Measurements from ENCODE around the gene ADH6.
"Not testable (repeated sequence)": the region's sequence is repeated elsewhere in the genome, so short reads cannot be mapped to it uniquely, and the experiment has no call there.

ADH6 gene

DNA sequence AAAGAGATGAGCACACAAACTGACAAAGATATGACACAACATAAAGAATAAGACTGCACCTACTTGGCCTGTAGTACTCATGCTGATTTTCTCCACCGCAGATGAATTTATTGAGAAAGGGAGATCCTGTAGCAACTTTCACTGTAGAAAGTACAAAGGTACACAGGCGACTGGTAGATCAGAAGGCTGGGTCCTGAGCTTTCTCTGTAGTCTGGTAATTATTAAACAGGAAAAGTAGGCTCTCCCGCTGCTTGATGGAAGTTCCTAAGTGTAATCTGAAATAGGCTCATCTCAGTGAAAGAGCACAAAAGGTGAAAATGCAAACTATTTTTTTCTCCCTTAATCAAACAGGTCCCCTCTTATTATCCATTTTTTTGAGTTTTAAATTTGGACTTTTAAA lies at the start of gene ADH6:
TSS of gene ADH6 (minus strand) at position 175 of the 400 bp plus-strand sequence. CDS start at position 81, 94 bp downstream.
- TF ChIP-seq ZFX (IDR thresholded peaks at IDR 0.05; ENCODE audit: borderline replicate concordance), result no peak
- TF ChIP-seq, protein P1, sequence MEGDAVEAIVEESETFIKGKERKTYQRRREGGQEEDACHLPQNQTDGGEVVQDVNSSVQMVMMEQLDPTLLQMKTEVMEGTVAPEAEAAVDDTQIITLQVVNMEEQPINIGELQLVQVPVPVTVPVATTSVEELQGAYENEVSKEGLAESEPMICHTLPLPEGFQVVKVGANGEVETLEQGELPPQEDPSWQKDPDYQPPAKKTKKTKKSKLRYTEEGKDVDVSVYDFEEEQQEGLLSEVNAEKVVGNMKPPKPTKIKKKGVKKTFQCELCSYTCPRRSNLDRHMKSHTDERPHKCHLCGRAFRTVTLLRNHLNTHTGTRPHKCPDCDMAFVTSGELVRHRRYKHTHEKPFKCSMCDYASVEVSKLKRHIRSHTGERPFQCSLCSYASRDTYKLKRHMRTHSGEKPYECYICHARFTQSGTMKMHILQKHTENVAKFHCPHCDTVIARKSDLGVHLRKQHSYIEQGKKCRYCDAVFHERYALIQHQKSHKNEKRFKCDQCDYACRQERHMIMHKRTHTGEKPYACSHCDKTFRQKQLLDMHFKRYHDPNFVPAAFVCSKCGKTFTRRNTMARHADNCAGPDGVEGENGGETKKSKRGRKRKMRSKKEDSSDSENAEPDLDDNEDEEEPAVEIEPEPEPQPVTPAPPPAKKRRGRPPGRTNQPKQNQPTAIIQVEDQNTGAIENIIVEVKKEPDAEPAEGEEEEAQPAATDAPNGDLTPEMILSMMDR (IDR thresholded peaks at IDR 0.05), result no peak
- no peak within 1 kb of the TSS for H3K27ac ChIP-seq

DNA sequence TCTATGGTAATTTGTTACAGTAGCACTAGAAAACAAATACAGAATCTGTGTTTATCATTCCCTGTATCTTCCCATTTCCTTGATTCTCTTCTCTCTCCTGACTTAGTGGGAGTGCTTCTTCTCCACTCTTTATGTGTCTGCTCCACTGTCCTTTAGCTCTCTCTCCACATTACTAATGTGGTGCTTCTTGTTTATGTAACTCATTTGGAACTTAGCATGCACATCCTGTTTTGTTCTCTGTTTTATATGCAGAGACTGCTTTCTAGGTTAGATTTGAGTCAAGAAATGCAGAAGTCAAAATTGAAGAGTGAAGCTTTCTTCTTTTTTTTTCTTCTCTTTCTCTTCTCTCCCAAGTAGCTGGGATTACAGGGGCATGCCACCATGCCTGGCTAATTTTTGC lies 45.9 kb upstream of the ADH6 start:
- H3K27ac ChIP-seq, result no peak overlapping the region
- TF ChIP-seq ZFX (IDR thresholded peaks at IDR 0.05; ENCODE audit: borderline replicate concordance), result no peak
- TF ChIP-seq, protein P1 (IDR thresholded peaks at IDR 0.05), result no peak

DNA sequence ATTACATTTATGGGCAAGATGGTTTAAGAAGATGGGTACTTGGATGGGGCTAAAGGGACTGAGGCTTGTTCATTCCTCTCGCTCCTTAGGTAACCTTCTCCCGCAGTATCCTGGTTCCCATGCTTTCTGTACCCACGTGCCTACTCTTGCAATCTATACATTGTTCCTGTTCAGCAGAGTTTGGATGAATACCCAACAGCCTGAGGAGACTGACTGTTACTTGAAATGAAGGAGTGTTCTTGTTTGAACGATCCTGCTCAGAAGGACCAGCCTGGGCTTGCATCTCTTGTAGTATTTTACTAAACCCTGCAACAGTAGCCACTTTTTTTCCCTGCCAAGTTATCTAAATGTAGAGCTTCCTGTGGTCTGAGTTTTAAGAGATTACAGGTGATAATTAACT lies 33.7 kb upstream of the ADH6 start:
- TF ChIP-seq, protein P1 (IDR thresholded peaks at IDR 0.05), result no peak
- no peak for TF ChIP-seq ZFX (IDR thresholded peaks at IDR 0.05; ENCODE audit: borderline replicate concordance)
- no peak overlapping the region for H3K27ac ChIP-seq

DNA sequence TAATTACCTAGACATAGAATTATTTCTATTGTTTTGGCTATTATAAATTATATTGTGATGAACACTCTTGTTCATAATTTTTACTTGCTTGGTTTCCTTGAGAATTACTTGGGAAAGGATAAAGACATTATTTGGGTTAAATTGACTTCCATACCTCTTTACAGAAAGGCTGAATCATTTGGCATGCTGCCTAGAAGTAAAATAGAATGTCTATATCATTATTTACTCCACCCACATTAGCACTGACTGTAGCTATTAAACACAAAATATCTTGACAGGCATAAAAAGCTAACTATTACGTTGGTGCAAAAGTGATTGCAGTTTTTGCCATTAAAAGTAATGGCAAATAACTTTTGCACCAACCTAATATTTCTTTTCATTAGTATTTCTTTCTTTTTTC lies 29.7 kb upstream of the ADH6 start:
- TF ChIP-seq, protein P1 (IDR thresholded peaks at IDR 0.05), result no peak
- TF ChIP-seq ZFX (IDR thresholded peaks at IDR 0.05; ENCODE audit: borderline replicate concordance), result no peak
- H3K27ac ChIP-seq, result no peak overlapping the region

DNA sequence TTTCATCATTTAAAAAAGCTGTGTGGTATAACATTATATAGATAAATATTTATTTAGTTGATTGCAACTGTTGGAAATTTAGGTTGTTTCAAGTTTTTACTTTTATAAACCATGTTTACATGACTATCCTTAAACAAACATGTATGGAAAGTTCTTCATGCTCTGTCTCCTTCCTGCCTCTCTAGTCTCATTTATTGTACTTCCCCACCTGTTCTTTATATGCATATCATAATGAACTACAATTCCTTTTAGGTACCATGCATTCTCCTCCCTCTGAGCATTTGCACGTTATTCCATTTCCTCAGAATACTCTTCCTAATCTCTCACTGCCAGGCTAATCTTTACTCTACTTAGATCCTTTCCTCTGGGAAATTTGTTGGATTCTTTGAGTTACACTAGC lies 16.9 kb upstream of the ADH6 start:
- H3K27ac ChIP-seq, result no peak overlapping the region
- no peak for TF ChIP-seq ZFX (IDR thresholded peaks at IDR 0.05; ENCODE audit: borderline replicate concordance)
- TF ChIP-seq, protein P1 (IDR thresholded peaks at IDR 0.05), result no peak

DNA sequence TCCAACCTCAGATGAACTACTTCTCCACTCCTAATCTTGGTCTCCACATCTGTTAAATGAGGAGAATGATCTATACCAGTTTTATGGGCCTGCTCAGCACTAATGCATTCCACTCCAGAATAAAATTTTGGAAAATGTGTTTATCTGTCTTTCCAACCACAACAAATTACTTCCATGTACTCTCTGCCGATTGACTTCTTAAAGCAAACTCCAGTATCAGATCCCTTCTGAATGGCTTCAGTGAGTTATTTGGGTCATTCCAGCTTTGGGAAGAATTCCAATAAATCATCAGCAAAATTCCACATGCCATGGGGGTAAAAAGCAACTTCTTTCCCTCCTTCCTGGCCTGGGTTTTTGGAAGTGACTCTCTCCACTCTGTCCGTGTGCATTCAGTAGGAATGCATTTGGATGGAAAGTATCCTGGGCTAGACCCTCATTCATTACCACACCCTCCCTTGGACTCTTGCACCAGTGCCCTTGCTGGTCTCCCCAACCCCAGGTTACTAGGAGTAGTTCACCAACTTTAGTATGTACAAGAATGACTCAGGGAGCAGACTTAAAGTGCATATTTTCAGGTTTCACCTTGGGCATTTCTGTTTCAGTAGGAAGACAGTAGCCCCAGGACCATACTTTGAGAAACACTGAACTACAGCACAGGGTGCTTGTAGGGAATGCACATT lies 15.4 kb upstream of the ADH6 start:
- TF ChIP-seq ZFX (IDR thresholded peaks at IDR 0.05; ENCODE audit: borderline replicate concordance), result no peak
- TF ChIP-seq, protein P1 (IDR thresholded peaks at IDR 0.05), result no peak
- H3K27ac ChIP-seq, result no peak overlapping the region

DNA sequence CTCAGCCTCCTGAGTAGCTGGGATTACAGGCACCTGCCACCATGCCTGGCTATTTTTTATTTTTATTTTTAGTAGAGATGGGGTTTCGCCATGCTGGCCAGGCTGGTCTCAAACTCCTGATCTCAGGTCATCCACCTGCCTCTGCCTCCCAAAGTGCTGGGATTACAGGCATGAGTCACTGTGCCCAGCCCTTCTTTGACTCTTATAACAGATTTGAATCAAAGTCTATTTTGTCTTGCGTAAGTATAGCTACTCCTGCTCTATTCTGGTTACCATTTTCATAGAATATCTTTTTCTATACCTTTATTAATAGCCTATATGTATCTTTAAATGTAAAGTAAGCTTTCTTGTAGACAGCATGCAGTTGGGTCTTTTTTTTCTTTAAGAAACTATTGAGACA lies 14.4 kb upstream of the ADH6 start:
- not testable (repeated sequence) for H3K27ac ChIP-seq

DNA sequence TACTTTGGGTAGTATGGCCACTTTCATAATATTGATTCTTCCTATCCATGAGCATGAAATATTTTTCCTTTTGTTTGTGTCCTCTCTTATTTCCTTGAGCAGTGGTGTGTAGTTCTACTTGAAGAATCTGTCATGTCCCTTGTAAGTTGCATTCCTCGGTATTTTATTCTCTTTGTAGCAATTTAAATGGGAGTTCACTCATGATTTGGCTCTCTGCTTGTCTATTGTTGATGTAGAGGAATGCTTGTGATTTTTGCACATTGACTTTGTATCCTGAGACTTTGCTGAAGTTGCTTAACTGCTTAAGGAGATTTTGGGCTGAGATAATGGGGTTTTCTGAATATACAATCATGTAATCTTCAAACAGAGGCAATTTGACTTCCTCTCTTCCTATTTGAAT lies 9.7 kb upstream of the ADH6 start:
- not testable (repeated sequence) for H3K27ac ChIP-seq

DNA sequence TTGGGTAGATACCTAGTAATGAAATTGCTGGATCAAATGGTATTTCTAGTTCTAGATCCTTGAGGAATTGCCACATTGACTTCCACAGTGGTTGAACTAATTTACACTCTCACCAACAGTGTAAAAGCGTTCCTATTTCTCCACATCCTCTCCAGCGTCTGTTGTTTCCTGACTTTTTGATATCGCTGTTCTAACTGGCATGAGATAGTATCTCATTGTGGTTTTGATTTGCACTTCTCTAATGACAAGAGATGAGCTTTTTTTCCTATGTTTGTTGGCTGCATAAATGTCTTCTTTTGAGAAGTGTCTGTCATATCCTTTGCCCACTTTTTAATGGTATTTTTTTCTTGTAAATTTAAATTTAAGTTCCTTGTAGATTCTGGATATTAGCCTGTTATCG lies 8.6 kb upstream of the ADH6 start:
- H3K27ac ChIP-seq, result not testable (repeated sequence)

All from 22Rv1 (cell line).